ENCODE measurements around the gene GPR108.
"Not testable (repeated sequence)": the region's sequence is repeated elsewhere in the genome, so short reads cannot be mapped to it uniquely, and the experiment has no call there.

The GPR108 gene

GRCh38 chr19:6760606-6761005 lies 23.2 kb upstream of the GPR108 start:
- DNase-seq = no peak

- DNase-seq = no peak
These were observed 17.5 kb upstream of the GPR108 start for GRCh38 chr19:6754653-6755463.

DNA sequence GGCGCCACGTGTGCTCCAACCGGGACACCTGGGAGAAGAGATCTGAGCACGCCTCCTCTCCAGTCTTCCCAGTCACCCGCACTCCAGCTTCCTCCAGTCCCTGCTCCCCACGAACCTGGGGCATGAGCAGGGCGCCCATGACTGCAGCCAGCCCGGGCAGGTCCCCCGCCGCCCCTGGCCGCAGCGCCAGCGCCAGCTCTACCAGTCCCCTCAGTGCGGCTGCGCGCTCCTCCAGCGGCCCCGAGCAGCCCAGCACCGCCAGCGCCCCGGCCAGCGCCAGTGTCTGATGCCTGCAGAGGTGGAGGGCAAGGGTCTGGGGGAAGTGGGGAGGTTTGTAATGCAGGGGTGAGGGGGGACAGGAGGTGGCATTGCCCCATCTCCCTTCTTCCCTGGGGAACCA lies 16.8 kb upstream of the GPR108 start:
- DNase-seq = no peak

DNA sequence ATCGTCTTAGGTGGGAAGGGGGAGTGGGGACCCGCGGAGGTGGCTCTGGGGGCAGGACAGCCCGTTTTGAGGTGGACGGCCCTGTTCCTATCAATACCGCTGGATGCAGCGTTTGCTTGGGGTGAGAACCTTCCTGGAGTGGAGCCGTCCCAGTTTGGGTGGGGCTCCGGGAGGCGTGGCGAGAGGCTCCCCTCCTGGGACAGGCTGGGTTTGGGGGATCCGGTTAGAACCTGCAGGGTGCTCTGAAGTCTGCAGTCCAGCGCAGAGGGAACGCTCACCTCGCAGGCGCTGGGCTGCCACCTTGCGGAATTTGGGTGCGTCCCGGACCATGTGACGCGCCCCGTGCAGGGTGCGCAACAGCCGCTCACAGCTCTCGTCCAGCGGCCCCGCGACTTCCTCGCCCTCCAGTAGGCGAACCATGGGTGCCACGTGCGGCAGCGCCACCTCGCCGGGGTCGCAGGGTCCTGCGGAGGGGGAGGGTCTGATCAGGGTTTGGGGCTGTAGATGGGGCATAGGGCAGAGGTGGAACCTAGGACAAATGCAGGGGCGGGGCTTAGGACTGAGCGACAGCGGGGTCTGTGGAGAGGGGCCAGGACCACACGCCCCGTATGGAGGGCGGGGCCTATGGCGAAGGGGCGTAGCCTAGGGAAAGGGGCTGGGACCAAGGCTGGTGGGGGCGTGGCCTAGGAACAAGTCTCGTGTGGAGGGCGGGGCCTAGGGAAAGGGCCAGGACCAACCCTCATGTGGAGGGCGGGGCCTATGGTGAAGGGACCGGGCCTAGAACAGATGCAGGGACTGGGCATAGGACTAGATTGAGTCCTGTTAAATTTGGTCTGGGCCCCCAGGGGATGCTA lies 16.0 kb upstream of the GPR108 start:
- DNase-seq = no peak

GRCh38 chr19:6752256-6753177 lies 15.1 kb upstream of the GPR108 start:
- no peak for DNase-seq

DNA sequence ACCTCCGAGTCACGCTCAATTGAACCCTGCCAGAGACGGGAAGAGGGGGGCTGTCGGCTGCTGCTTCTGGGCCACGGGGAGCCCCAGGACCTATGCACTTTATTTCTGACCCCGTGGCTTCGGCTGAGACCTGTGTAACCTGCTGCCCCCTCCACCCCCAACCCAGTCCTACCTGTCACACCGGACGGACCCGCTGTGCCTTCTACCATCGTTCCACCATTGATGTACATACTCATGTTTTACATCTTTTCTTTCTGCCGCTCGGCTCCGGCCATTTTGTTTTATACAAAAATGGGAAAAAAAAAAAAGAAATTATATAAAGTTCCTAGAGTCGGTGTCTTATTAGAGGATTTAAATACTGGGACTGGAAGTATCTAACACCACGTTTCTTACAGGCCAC lies 13.8 kb upstream of the GPR108 start:
- DNase-seq = no peak

GRCh38 chr19:6750062-6750461 lies 12.7 kb upstream of the GPR108 start:
- no peak for DNase-seq

GRCh38 chr19:6748543-6748942 lies 11.2 kb upstream of the GPR108 start:
- DNase-seq = not testable (repeated sequence)

GRCh38 chr19:6745965-6746364 lies 8.6 kb upstream of the GPR108 start:
- DNase-seq = no peak

DNA sequence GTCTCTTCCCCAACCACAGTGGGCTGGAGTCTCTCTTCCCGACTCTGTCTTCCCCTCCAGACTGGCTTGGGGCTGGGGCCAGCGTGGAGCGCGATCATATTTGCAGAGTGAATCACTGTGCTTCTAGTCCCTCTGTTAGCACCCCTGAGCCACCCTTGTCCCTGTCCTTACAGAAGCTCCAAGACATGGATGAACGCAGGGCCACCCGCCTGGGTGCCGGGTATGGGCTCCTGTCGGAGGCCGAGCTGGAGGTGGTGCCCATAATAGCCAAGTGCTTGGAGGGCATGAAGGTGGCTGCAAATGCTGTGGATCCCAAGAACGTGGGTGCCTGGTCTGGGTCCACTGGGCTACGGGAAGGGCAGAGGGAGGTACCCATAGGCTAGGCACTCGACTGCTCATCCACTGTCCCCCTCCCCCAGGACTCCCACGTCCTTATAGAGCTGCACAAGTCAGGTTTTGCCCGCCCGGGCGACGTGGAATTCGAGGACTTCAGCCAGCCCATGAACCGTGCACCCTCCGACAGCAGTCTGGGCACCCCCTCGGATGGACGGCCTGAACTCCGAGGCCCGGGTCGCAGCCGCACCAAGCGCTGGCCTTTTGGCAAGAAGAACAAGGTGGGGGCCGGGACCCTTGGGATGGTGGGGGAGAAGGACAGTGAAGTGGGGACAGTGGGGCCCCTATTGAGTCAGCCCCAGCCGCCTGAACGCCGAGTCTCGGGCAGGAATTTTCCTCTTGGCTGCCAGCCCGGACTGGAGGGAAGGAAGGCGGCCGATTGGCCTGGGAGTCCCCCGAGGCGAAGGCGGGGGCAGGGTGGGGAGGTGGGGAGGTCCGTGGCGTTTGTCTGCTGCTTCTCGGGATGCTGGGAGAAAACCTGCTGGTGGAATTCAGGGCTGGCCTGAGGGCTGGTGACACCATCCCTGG lies 7.3 kb upstream of the GPR108 start:
- DNase-seq = peak; percentile 29

GRCh38 chr19:6743714-6744380 lies 6.5 kb upstream of the GPR108 start:
- DNase-seq = no peak

DNA sequence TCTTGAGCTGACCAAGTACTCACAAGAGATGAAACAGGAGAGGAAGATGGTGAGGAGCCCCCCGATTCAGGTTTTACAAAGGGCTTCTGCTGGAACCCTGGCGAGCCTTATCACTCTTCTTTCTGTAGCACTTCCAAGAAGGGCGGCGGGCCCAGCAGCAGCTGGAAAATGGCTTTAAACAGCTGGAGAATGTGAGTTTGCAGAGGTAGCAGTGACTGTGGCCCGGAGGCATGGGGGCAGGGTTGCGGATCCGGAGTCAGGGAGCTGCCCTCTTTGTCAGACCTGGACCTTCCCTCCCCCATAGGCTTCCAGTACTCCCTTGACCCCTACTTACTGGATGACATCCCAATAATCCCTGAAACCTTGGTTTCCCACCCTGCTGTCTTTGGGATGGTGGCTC lies 5.7 kb upstream of the GPR108 start:
- no peak for DNase-seq

GRCh38 chr19:6740589-6741343 lies 3.4 kb upstream of the GPR108 start:
- DNase-seq = peak; percentile 13

- DNase-seq = no peak
These were observed 2.7 kb upstream of the GPR108 start for GRCh38 chr19:6739883-6740588.

GRCh38 chr19:6739390-6739882 lies 2.1 kb upstream of the GPR108 start, which contains the start of gene TRIP10:
Gene TRIP10 (plus strand): TSS chr19:6739680. CDS start chr19:6739762, 82 bp downstream.
- DNase-seq = peak; percentile 25

GRCh38 chr19:6738787-6739389 lies 1.5 kb upstream of the GPR108 start:
- DNase-seq = no peak

GRCh38 chr19:6737873-6738786 lies 750 bp upstream of the GPR108 start:
- DNase-seq = peak; percentile 80

DNA sequence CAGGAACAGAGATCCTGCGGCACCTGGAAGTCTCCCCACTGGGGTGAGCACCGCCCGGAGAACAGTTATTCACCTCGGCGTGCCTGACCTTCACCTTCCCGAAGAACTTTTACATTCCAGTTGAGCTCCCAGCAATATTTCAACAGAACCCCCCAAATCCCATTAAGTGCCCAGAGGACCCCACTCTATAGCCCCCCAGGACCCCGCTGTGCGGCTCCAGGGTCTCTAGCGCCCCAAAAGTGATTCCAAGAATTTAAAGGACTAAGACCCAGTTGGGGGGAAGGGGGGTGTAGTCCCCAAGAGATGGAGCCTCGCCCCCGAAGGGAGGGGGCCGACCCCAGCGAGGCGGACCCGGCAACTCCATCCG lies 480 bp downstream of the GPR108 start:
- DNase-seq = no peak

All from DMS153 (cell line).